ENCODE data around the gene NTSR1. TPM values are rescaled to one million over a fixed set of nuclear protein-coding genes. Genes with fewer than 3 reads are reported as not detected.

The NTSR1 gene
- total and polyA plus RNA-seq, 2 of the 13 experiments (the other 11 are each of a cell fraction or from before 2014, with no cell fraction given) = 0.09 to 0.12 TPM

DNA sequence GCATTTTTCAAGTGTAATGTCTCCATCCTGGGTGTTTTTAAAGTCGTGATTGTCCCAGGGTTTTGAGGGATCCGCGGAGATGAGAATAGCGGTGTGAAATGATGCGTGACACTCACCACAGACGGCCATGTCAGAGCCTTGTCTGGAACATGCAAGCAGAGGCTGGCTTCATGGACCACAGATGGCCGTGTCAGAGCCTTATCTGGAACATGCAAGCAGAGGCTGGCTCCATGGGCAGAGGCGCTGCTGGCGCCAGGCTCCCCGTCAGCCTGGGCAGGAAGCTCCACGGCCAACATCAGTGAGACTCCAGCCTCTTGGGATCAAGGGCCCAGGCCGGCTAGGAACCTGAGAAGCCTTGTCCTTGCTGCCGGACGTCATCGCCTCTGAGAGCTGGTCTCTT, 80.0 kb downstream of the NTSR1 start (continued):
- no peak for TF ChIP-seq ZBTB40 (IDR thresholded peaks at IDR 0.05)
- TF ChIP-seq ZBTB40 (CRISPR knock-in tag; IDR thresholded peaks at IDR 0.05) = 0 out of 2 replicates have a peak, but pooled peaks have one; percentile 42
- no peak for TF ChIP-seq ZNF670 (CRISPR knock-in tag; IDR thresholded peaks at IDR 0.05; ENCODE audit: borderline replicate concordance)
- TF ChIP-seq, protein P1, sequence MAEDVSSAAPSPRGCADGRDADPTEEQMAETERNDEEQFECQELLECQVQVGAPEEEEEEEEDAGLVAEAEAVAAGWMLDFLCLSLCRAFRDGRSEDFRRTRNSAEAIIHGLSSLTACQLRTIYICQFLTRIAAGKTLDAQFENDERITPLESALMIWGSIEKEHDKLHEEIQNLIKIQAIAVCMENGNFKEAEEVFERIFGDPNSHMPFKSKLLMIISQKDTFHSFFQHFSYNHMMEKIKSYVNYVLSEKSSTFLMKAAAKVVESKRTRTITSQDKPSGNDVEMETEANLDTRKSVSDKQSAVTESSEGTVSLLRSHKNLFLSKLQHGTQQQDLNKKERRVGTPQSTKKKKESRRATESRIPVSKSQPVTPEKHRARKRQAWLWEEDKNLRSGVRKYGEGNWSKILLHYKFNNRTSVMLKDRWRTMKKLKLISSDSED (CRISPR knock-in tag; IDR thresholded peaks at IDR 0.05) = no peak
- no peak for TF ChIP-seq NRL (CRISPR knock-in tag; IDR thresholded peaks at IDR 0.05; ENCODE audit: borderline replicate concordance)
- no peak for TF ChIP-seq HNF1A (IDR thresholded peaks at IDR 0.05; ENCODE audit: low read depth)
- no peak for TF ChIP-seq HNF1A (CRISPR knock-in tag; IDR thresholded peaks at IDR 0.05; ENCODE audit: borderline replicate concordance)
- TF ChIP-seq STAG1 (CRISPR knock-in tag; IDR thresholded peaks at IDR 0.05) = no peak
- TF ChIP-seq STAT6 (CRISPR knock-in tag; IDR thresholded peaks at IDR 0.05; ENCODE audit: borderline replicate concordance) = no peak
- TF ChIP-seq U2AF2 (IDR thresholded peaks at IDR 0.05; ENCODE audit: low read depth, low read length) = no peak
- no peak for TF ChIP-seq ZNF17 (CRISPR knock-in tag; IDR thresholded peaks at IDR 0.05)
- TF ChIP-seq RELA (CRISPR knock-in tag; IDR thresholded peaks at IDR 0.05) = no peak
- TF ChIP-seq ZKSCAN8 (CRISPR knock-in tag; IDR thresholded peaks at IDR 0.05; ENCODE audit: borderline replicate concordance) = no peak
